HepG2 (cell line): ENCODE results near the gene MTMR4. TPM values are rescaled to one million over a fixed set of nuclear protein-coding genes. Genes with fewer than 3 reads are reported as not detected.

ENCODE experiments used
- ATAC-seq: fragments of 200-7000 bp; cut with Tn5 transposase; 3 replicates; pipeline ENCODE4 v1.9.1; 2020; ENCODE audit warnings: mild to moderate bottlenecking, moderate library complexity
- BruUV-seq: library from RNA; stranded (reverse); fragments of 400-500 nt; replicated peaks from 2 replicates; lab custom pipeline; 2021; lab: Mats Ljungman, UMichigan
- CTCF ChIA-PET: fragments of 300-600 bp; formaldehyde crosslinking; extraction: SDS; loops from one replicate; lab custom pipeline; 2021; ENCODE audit warnings: low total read pairs, inconsistent platforms, low intra/inter-chr PET ratio; lab: Yijun Ruan, JAX
- POLR2A ChIA-PET: fragments of 350-600 bp; sonication (Branson Sonifier 250); formaldehyde crosslinking; loops from one replicate; lab custom pipeline; 2020; ENCODE audit warnings: antibody characterized with exemption, inconsistent platforms; lab: Yijun Ruan, JAX
- DNase-seq: peaks from one replicate; pipeline ENCODE4 v3.0.0-alpha.2; 2015; ENCODE audit warnings: low spot score
- FAIRE-seq: peaks from 3 replicates; lab custom pipeline; 2011; peaks lifted over from hg19 to GRCh38; lab: Jason Lieb, UNC
- H2AFZ ChIP-seq: one replicate; pipeline ENCODE4 v1.6.1; 2011; ENCODE audit warnings: low read length, inconsistent platforms
- H3K27ac ChIP-seq: fragments of 300-600 bp; 3 replicates; pipeline ENCODE4 v1.8.0; 2011; ENCODE audit warnings: mixed run types, mild to moderate bottlenecking, mixed read lengths, low read length, inconsistent platforms; ENCODE audit not compliant: insufficient read depth; ENCODE audit errors: extremely low read length
- H3K27me3 ChIP-seq, 2 experiments: fragments of 200-600 bp in 1 of 2; 2 replicates in 1 of 2; 3 replicates in 1 of 2; pipeline versions ENCODE4 v1.6.0 to v1.8.0; 2011; ENCODE audit warnings: low read length in 2 of 2, mild to moderate bottlenecking in 2 of 2, moderate library complexity in 2 of 2, inconsistent platforms in 1 of 2; ENCODE audit not compliant: insufficient read depth in 2 of 2, control insufficient read depth in 1 of 2
- H3K36me3 ChIP-seq, 2 experiments: fragments of 200-600 bp in 1 of 2; replicated peaks in 1 of 2; 2 replicates in 1 of 2; 3 replicates in 1 of 2; pipeline versions ENCODE4 v1.5.1 to v1.8.0; 2011; ENCODE audit warnings: low read length in 2 of 2, inconsistent platforms in 1 of 2; ENCODE audit not compliant: insufficient read depth in 2 of 2, control insufficient read depth in 1 of 2
- H3K4me1 ChIP-seq: 2 replicates; pipeline ENCODE4 v1.5.1; 2012; ENCODE audit warnings: low read length, inconsistent platforms; ENCODE audit not compliant: insufficient read depth
- H3K4me2 ChIP-seq: 2 replicates; pipeline ENCODE4 v1.6.0; 2011; ENCODE audit warnings: low read depth, low read length, inconsistent platforms
- H3K4me3 ChIP-seq, 3 experiments: fragments of 200-600 bp in 1 of 3; sonication (generic), shearing (Covaris generic) in 1 of 3; replicated peaks in 1 of 3; 2 replicates each; pipeline ENCODE4 v1.5.1; 2011 to 2016; ENCODE audit warnings: low read length in 3 of 3, inconsistent platforms in 2 of 3, low read depth in 2 of 3, mild to moderate bottlenecking in 2 of 3, control low read depth in 1 of 3, mixed read lengths in 1 of 3; ENCODE audit not compliant: insufficient read depth in 1 of 3
- H3K79me2 ChIP-seq: one replicate; pipeline ENCODE4 v1.6.1; 2011; ENCODE audit warnings: low read length, inconsistent platforms; ENCODE audit not compliant: insufficient read depth
- H3K9ac ChIP-seq: 2 replicates; pipeline ENCODE4 v1.6.0; 2011; ENCODE audit warnings: mild to moderate bottlenecking, low read depth, low read length, inconsistent platforms; ENCODE audit not compliant: insufficient read depth
- H3K9me3 ChIP-seq: 2 replicates; pipeline ENCODE4 v1.5.1; 2012; ENCODE audit warnings: mild to moderate bottlenecking, low read length
- H4K20me1 ChIP-seq: 2 replicates; pipeline ENCODE4 v1.6.0; 2011; ENCODE audit warnings: inconsistent platforms, mild to moderate bottlenecking, low read length, moderate library complexity; ENCODE audit not compliant: insufficient read depth
- ARHGAP35 ChIP-seq: sonication (generic); formaldehyde crosslinking; IDR thresholded peaks from 2 replicates; pipeline ENCODE4 v1.9.0; 2022; ENCODE audit warnings: mild to moderate bottlenecking, inconsistent platforms, moderate library complexity, missing genetic modification reagents, borderline replicate concordance
- MIXL1 ChIP-seq: IDR thresholded peaks from 2 replicates; pipeline ENCODE4 v1.6.1; 2016
- RAD21 ChIP-seq: fragments of 450-650 bp; formaldehyde crosslinking; IDR thresholded peaks from 2 replicates; pipeline ENCODE4 v1.5.0; 2020; ENCODE audit warnings: mild to moderate bottlenecking
- RBM22 ChIP-seq: fragments of 200-400 bp; formaldehyde crosslinking; optimal IDR thresholded peaks from 2 replicates; pipeline ENCODE3; 2017; ENCODE audit warnings: mild to moderate bottlenecking, low read length, moderate library complexity
- SMARCC2 ChIP-seq: fragments of 450-650 bp; IDR thresholded peaks from 2 replicates; pipeline ENCODE4 v1.6.1; 2017; ENCODE audit warnings: antibody characterized with exemption, mild to moderate bottlenecking
- ZFP36 ChIP-seq: fragments of 150-350 bp; IDR thresholded peaks from 2 replicates; pipeline ENCODE4 v1.6.1; 2018; ENCODE audit warnings: borderline replicate concordance, low read length, low read depth; ENCODE audit not compliant: partially characterized antibody
- ZFYVE20 ChIP-seq: sonication (generic); formaldehyde crosslinking; IDR thresholded peaks from 2 replicates; pipeline ENCODE4 v1.8.0; 2023; ENCODE audit warnings: low read depth, mild to moderate bottlenecking, moderate library complexity, missing genetic modification reagents, borderline replicate concordance
- ZNF598 ChIP-seq: sonication (generic); formaldehyde crosslinking; IDR thresholded peaks from 2 replicates; pipeline ENCODE4 v1.5.1; 2020; ENCODE audit warnings: mild to moderate bottlenecking, missing genetic modification reagents, borderline replicate concordance
- ZNF768 ChIP-seq: sonication (generic); formaldehyde crosslinking; IDR thresholded peaks from 2 replicates; pipeline ENCODE4 v1.4.0; 2020; ENCODE audit warnings: missing genetic modification reagents
- WGBS: methylation state at CpG from one replicate; pipeline ENCODE4 v1.1.6; 2017; ENCODE audit warnings: low lambda C conversion rate; 5-methylcytosine and 5-hydroxymethylcytosine counted together
- in situ Hi-C: cut with HindIII; loops from 2 replicates; pipeline ENCODE4 v1.10.0; 2017; ENCODE audit warnings: low pct_unique_long_range_greater_than_20kb; ENCODE audit not compliant: extremely low pct_ligation_motif_present
- intact Hi-C: fragments of 100-400 bp; cut with micrococcal nuclease; formaldehyde crosslinking; loops from one replicate; pipeline ENCODE4 v1.10.0; 2022; ENCODE audit not compliant: unreplicated experiment
- polyA plus RNA-seq, 8 experiments: library from polyadenylated mRNA; depleted of rRNA in 3 of 8; stranded (reverse) in 7 of 8; unstranded in 1 of 8; fragments of >200 nt; fragmentation: Illumina TruSeq in 4 of 8; extraction: Trizol in 4 of 8; gene quantifications; 2 replicates each; pipeline versions ENCODE4 v1.2.1 to v1.2.3, GENCODE V29; 2011 to 2016; ENCODE audit warnings: low read depth in 4 of 8, missing spikeins in 1 of 8, mixed read lengths in 1 of 8; ENCODE audit not compliant: insufficient read depth in 1 of 8
- total RNA-seq, 5 experiments: library from RNA; depleted of rRNA; stranded (reverse); fragments of >200 nt; fragmentation: Illumina TruSeq; extraction: Trizol; gene quantifications; 2 replicates each; pipeline ENCODE4 v1.2.3, GENCODE V29; 2016; ENCODE audit warnings: low read depth in 1 of 5
- TF ChIP-seq, protein P1 (sequence below): sonication (generic); formaldehyde crosslinking; IDR thresholded peaks from 2 replicates; pipeline ENCODE4 v1.4.0; 2020; ENCODE audit warnings: missing genetic modification reagents, borderline replicate concordance
- TF ChIP-seq, protein P2 (sequence below): IDR thresholded peaks from 2 replicates; pipeline ENCODE4 v1.6.1; 2016; ENCODE audit warnings: missing compliant biosample characterization, missing genetic modification reagents, borderline replicate concordance
- TF ChIP-seq, protein P3 (sequence below): sonication (generic); formaldehyde crosslinking; IDR thresholded peaks from 2 replicates; pipeline ENCODE4 v1.5.0; 2020; ENCODE audit warnings: mild to moderate bottlenecking, missing genetic modification reagents

The MTMR4 gene
- total and polyA plus RNA-seq, 2 of the 13 experiments (the other 11 are each of a cell fraction or from before 2014, with no cell fraction given) = 62.5 to 65.1 TPM

DNA sequence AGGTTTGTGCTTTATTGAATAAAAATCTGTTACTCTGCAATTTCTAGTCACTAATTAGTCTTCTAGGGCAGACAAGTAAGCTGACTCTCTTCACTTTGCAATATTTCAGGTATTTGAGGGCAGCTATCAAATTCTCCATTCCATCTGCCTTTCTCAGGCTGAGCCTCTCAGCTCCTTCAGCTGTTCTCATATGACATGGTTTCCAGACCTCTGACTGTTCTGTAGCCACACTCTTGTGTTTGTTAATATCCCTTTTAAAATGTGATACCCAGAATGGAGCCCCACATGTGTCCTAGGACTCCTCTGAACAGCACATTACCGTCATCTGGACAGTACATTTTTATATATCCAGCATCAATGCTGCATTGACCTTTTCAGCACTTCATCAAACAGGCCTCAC is 46.1 kb upstream of the MTMR4 start:
- in situ Hi-C loops (no loop called here), intact Hi-C loops (no loop called here)
- Histone ChIP-seq H3K4me2 (no peak overlapping the region), H3K79me2 (no peaks in the 10 kb centered on the region), H3K4me3 (no peak overlapping the region), H3K4me1 (no peaks in the 10 kb centered on the region), H3K9ac (no peak overlapping the region), H3K36me3 (no peaks in the 10 kb centered on the region), H2AFZ (no peak overlapping the region), H3K27me3 (peaks cover 0 to 20% of the 10 kb centered on the region in 2 experiments; a peak in 3 of 5 replicates), H3K27ac (no peak overlapping the region), H4K20me1 (no peaks in the 10 kb centered on the region), H3K9me3 (no peaks in the 10 kb centered on the region)
- FAIRE-seq (no peak), DNase-seq (no peak), ATAC-seq (no peak)
- WGBS = 0% methylated on average over 1 of the region's 1 CpG
- no TSS peak for BruUV-seq
- ChIA-PET CTCF (no interaction called here), POLR2A (no interaction called here)
- TF ChIP-seq ZFYVE20 = no peak
- TF ChIP-seq ZNF768 = no peak
- no peak for TF ChIP-seq ARHGAP35 (CRISPR knock-in tag)
- TF ChIP-seq ZNF598 (CRISPR knock-in tag) = no peak
- TF ChIP-seq, protein P1, sequence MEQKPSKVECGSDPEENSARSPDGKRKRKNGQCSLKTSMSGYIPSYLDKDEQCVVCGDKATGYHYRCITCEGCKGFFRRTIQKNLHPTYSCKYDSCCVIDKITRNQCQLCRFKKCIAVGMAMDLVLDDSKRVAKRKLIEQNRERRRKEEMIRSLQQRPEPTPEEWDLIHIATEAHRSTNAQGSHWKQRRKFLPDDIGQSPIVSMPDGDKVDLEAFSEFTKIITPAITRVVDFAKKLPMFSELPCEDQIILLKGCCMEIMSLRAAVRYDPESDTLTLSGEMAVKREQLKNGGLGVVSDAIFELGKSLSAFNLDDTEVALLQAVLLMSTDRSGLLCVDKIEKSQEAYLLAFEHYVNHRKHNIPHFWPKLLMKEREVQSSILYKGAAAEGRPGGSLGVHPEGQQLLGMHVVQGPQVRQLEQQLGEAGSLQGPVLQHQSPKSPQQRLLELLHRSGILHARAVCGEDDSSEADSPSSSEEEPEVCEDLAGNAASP (CRISPR knock-in tag) = no peak
- TF ChIP-seq ZFP36 = no peak
- no peak for TF ChIP-seq RBM22
- TF ChIP-seq MIXL1 = no peak
- TF ChIP-seq, protein P2, sequence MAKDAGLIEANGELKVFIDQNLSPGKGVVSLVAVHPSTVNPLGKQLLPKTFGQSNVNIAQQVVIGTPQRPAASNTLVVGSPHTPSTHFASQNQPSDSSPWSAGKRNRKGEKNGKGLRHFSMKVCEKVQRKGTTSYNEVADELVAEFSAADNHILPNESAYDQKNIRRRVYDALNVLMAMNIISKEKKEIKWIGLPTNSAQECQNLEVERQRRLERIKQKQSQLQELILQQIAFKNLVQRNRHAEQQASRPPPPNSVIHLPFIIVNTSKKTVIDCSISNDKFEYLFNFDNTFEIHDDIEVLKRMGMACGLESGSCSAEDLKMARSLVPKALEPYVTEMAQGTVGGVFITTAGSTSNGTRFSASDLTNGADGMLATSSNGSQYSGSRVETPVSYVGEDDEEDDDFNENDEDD (CRISPR knock-in tag) = no peak
- TF ChIP-seq, protein P3, sequence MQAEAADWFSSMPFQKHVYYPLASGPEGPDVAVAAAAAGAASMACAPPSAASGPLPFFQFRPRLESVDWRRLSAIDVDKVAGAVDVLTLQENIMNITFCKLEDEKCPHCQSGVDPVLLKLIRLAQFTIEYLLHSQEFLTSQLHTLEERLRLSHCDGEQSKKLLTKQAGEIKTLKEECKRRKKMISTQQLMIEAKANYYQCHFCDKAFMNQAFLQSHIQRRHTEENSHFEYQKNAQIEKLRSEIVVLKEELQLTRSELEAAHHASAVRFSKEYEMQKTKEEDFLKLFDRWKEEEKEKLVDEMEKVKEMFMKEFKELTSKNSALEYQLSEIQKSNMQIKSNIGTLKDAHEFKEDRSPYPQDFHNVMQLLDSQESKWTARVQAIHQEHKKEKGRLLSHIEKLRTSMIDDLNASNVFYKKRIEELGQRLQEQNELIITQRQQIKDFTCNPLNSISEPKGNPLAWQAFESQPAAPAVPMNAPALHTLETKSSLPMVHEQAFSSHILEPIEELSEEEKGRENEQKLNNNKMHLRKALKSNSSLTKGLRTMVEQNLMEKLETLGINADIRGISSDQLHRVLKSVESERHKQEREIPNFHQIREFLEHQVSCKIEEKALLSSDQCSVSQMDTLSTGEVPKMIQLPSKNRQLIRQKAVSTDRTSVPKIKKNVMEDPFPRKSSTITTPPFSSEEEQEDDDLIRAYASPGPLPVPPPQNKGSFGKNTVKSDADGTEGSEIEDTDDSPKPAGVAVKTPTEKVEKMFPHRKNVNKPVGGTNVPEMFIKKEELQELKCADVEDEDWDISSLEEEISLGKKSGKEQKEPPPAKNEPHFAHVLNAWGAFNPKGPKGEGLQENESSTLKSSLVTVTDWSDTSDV (CRISPR knock-in tag) = no peak
- TF ChIP-seq RAD21 (CRISPR knock-in tag) = no peak
- no peak for TF ChIP-seq SMARCC2
